Effector memory CD8-positive, alpha-beta T cell (primary cell): Measurements from ENCODE around the gene VPREB3.
A peak's percentile ranks its signal among the peaks of the same experiment; 100 is the strongest.

ENCODE experiments used
- ATAC-seq: fragments of 150-1000 bp; cut with Tn5 transposase; replicated peaks from 2 replicates; pipeline ENCODE4 v1.10.0; 2021; ENCODE audit warnings: mild to moderate bottlenecking, moderate library complexity
- DNase-seq, 3 experiments: peaks; one replicate each; pipeline ENCODE4 v3.0.0; 2021
- H3K27ac Mint-ChIP-seq, 2 donors: one replicate each; pipeline ENCODE4 v1.8.0; 2022; ENCODE audit warnings: mild to moderate bottlenecking in 2 of 2, mixed read lengths in 2 of 2, moderate library complexity in 2 of 2
- H3K27me3 Mint-ChIP-seq, 2 donors: one replicate each; pipeline ENCODE4 v1.8.0; 2022; ENCODE audit warnings: mixed read lengths in 2 of 2
- H3K36me3 Mint-ChIP-seq: one replicate; pipeline ENCODE4 v1.8.0; 2022; ENCODE audit warnings: mild to moderate bottlenecking, moderate library complexity, mixed read lengths; ENCODE audit not compliant: insufficient read depth
- H3K4me1 Mint-ChIP-seq, 2 donors: one replicate each; pipeline ENCODE4 v1.8.0; 2022; ENCODE audit warnings: low read depth in 2 of 2, mixed read lengths in 2 of 2
- H3K4me3 Mint-ChIP-seq, 2 donors: one replicate each; pipeline ENCODE4 v1.8.0; 2022; ENCODE audit warnings: mild to moderate bottlenecking in 2 of 2, mixed read lengths in 2 of 2, moderate library complexity in 2 of 2
- H3K9me3 Mint-ChIP-seq, 2 donors: one replicate each; pipeline ENCODE4 v1.8.0; 2022; ENCODE audit warnings: mixed read lengths in 2 of 2
- total RNA-seq, 9 experiments: gene quantifications; one replicate each; lab custom pipeline; 2026; lab: John Stamatoyannopoulos, UW

Gene VPREB3, protein sequence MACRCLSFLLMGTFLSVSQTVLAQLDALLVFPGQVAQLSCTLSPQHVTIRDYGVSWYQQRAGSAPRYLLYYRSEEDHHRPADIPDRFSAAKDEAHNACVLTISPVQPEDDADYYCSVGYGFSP
- 0 to 0.19 (median 0) reads per million in 9 experiments for total RNA-seq

GRCh38 chr22:23754220-23754919 is at the start of gene VPREB3:
Gene VPREB3, minus strand, starts transcription at chr22:23754425. Its CDS starts 62 bp downstream, at chr22:23754363.
- no peaks in the 10 kb centered on the region for H3K27me3 Mint-ChIP-seq
- no peaks in the 10 kb centered on the region for H3K9me3 Mint-ChIP-seq
- peaks cover 11% of the 10 kb centered on the region for H3K36me3 Mint-ChIP-seq
- no peak for ATAC-seq
- no peak for DNase-seq
- peak within 1 kb of the TSS in 1 of 2 donors; percentile 63 for H3K4me3 Mint-ChIP-seq
- peaks cover 13 to 17% of the 10 kb centered on the region in 2 donors for H3K4me1 Mint-ChIP-seq
- no peak within 1 kb of the TSS for H3K27ac Mint-ChIP-seq

- ATAC-seq: no peak
- peaks cover 65% of the 10 kb centered on the region for H3K36me3 Mint-ChIP-seq
- no peak for DNase-seq
- H3K4me1 Mint-ChIP-seq: peaks cover 3 to 8% of the 10 kb centered on the region in 2 donors
- H3K27me3 Mint-ChIP-seq: no peaks in the 10 kb centered on the region
- H3K9me3 Mint-ChIP-seq: no peaks in the 10 kb centered on the region
- peak overlapping the region in 1 of 2 donors; percentile 22 for H3K4me3 Mint-ChIP-seq
- peak overlapping the region in 1 of 2 donors; percentile 74 for H3K27ac Mint-ChIP-seq
These were observed 49.0 kb upstream of the VPREB3 start for GRCh38 chr22:23803001-23803819.

DNA sequence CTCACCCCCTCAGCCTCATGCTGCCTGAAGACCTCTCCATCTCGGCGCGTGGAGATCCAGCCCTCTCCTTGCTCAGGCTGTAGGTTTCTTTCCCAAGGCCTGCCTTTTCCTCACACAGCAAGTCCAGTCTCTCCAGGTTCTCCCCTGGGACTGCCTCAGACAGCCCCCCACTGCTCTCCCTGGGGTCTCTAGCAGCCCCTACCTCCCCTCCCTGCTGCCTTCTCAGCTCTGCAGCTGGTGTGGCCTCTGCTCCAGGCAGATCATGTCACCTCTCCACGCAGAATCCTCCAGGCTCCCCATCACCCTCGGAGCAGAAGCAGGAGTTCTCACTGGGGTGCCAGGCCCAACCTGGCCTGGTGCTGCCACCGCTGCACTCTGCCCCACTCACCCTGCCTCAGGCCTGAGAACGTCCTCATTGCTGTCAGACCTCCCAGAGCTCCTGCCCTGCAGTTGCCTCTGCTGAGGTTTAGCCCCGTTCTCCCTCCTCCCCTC is 47.7 kb upstream of the VPREB3 start:
- peak overlapping the region; percentile 30 to 70 for H3K27ac Mint-ChIP-seq
- H3K4me1 Mint-ChIP-seq: peaks cover 3 to 8% of the 10 kb centered on the region in 2 donors
- no peak for ATAC-seq
- no peak overlapping the region for H3K4me3 Mint-ChIP-seq
- no peak for DNase-seq
- peaks cover 61% of the 10 kb centered on the region for H3K36me3 Mint-ChIP-seq
- H3K9me3 Mint-ChIP-seq: no peaks in the 10 kb centered on the region
- H3K27me3 Mint-ChIP-seq: no peaks in the 10 kb centered on the region

GRCh38 chr22:23801238-23801821 is 47.1 kb upstream of the VPREB3 start:
- peak overlapping the region in 1 of 2 donors; percentile 30 for H3K27ac Mint-ChIP-seq
- peaks cover 4 to 8% of the 10 kb centered on the region in 2 donors for H3K4me1 Mint-ChIP-seq
- H3K36me3 Mint-ChIP-seq: peaks cover 61% of the 10 kb centered on the region
- DNase-seq: no peak
- H3K4me3 Mint-ChIP-seq: no peak overlapping the region
- H3K27me3 Mint-ChIP-seq: no peaks in the 10 kb centered on the region
- no peaks in the 10 kb centered on the region for H3K9me3 Mint-ChIP-seq
- no peak for ATAC-seq

GRCh38 chr22:23800297-23801237 is 46.3 kb upstream of the VPREB3 start:
- DNase-seq (no peak), ATAC-seq (no peak)
- no peaks in the 10 kb centered on the region for H3K27me3 Mint-ChIP-seq
- H3K9me3 Mint-ChIP-seq: no peaks in the 10 kb centered on the region
- H3K27ac Mint-ChIP-seq: peak overlapping the region in 1 of 2 donors; percentile 30
- no peak overlapping the region for H3K4me3 Mint-ChIP-seq
- peaks cover 60% of the 10 kb centered on the region for H3K36me3 Mint-ChIP-seq
- peaks cover 4 to 8% of the 10 kb centered on the region in 2 donors for H3K4me1 Mint-ChIP-seq

DNA sequence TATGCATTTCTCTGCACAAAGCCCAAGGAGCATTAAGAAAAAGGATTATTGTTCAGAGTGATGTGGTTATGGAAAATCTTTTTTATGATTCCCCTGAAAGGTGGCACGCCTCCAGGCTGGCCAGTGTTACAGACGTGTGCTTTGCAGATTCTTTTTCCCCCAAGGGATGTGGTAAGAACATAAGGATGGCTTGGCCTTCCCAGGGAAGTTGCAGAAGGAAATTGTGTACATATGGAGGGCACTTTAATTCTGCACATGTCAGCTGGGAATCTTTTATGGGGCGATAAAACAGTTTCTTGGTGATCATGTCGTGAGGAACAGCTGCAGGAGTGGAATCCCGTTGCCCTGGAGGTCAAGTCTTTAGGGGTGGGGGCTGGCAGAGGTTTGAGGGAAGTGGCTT is 42.2 kb upstream of the VPREB3 start:
- Mint-ChIP-seq H3K36me3 (peaks cover 72% of the 10 kb centered on the region), H3K27ac (no peak overlapping the region), H3K4me3 (no peak overlapping the region), H3K4me1 (peaks cover 1 to 13% of the 10 kb centered on the region in 2 donors), H3K27me3 (no peaks in the 10 kb centered on the region), H3K9me3 (no peaks in the 10 kb centered on the region)
- ATAC-seq: no peak
- no peak for DNase-seq

DNA sequence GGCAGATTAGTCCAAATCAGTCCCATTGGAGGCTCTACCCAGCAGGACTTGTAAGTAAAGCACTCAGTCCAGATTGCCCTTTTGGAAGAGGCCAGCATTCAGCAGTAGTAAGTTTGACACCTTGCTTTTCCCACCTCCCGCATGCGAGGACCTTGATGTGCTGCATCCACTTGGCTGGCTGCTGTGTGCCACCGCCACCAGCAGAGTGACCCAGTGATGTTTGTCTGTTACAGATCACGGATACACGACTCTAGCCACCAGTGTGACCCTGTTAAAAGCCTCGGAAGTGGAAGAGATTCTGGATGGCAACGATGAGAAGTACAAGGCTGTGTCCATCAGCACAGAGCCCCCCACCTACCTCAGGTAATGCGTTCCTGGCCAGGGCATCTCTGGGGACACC is 39.1 kb upstream of the VPREB3 start:
- Mint-ChIP-seq H3K9me3 (no peaks in the 10 kb centered on the region), H3K4me1 (peaks cover 9 to 22% of the 10 kb centered on the region in 2 donors), H3K4me3 (no peak overlapping the region), H3K36me3 (peaks cover 45% of the 10 kb centered on the region), H3K27me3 (no peaks in the 10 kb centered on the region), H3K27ac (no peak overlapping the region)
- DNase-seq: no peak
- no peak for ATAC-seq

- Mint-ChIP-seq H3K27ac (no peak overlapping the region), H3K4me3 (no peak overlapping the region), H3K36me3 (peaks cover 36% of the 10 kb centered on the region), H3K4me1 (peaks cover 9 to 22% of the 10 kb centered on the region in 2 donors), H3K9me3 (no peaks in the 10 kb centered on the region), H3K27me3 (no peaks in the 10 kb centered on the region)
- no peak for ATAC-seq
- DNase-seq: no peak
These were observed 37.8 kb upstream of the VPREB3 start for GRCh38 chr22:23791738-23792645.

DNA sequence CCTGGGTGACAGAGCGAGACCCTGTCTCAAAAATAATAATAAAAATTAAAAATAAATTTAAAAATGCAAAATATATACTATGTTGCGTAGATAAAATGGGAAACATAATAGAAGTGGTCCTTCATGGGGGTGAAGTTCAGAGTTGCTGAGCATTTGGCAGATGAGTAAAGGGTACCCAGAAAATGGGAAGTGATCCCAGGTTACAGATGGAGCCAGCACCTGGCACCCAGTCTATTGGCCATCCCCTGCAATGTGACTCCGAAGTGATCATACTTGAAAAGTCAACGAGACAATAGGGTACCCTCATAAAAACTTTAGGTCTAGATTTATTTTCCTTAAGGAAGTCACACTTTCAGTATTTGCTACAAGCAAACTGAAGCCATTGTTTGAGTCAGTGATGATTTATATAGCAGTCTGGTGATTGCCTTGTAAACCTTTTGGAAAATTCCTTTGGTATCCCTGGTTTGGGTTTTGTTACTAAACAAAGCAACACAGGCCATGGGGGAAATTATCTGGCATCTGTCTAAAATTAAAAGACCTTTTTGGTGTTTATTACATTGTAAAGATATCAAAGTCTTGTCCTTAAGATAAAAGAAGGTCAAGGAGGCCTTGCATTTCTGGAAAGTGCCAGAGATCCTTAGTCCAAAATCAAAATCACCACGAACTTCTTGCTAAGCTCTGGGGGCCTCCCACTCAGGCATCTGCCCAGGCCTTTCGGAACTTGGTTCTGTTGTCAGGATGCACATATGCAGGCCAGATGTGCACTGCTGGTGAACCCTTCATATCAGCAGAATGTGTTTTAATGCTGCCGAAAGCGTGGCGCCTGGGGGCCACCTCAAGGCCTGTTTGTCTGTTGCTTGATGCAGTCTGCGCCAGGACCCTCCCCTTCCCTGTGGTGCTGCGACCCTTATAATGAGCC is 36.9 kb upstream of the VPREB3 start:
- no peak for DNase-seq
- Mint-ChIP-seq H3K9me3 (no peaks in the 10 kb centered on the region), H3K27ac (no peak overlapping the region), H3K27me3 (no peaks in the 10 kb centered on the region), H3K4me3 (no peak overlapping the region), H3K4me1 (peaks cover 12 to 27% of the 10 kb centered on the region in 2 donors), H3K36me3 (peaks cover 27% of the 10 kb centered on the region)
- no peak for ATAC-seq

DNA sequence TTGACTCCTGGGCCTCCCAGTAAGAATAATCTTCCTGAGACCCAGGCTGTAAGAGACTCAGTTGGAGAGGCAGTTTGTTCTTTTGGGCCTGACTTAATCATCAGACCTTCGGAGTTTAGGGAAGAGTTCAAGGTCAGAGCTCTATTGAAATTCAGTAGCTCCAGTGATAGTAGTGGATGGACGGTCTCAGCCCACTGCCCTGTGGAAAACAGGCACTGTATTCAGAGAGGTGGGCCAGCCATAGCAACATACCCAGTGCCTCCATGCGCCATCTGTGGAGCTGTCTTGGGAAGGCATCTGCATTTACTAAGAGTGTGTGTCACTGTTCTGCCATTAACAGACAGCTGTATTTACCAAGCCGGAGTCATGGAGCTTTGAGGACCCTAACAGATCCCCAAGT is 35.4 kb upstream of the VPREB3 start:
- Mint-ChIP-seq H3K36me3 (peaks cover 15% of the 10 kb centered on the region), H3K27me3 (no peaks in the 10 kb centered on the region), H3K4me1 (peaks cover 12 to 27% of the 10 kb centered on the region in 2 donors), H3K9me3 (no peaks in the 10 kb centered on the region), H3K27ac (peak overlapping the region in 1 of 2 donors; percentile 42), H3K4me3 (no peak overlapping the region)
- ATAC-seq: no peak
- no peak for DNase-seq

GRCh38 chr22:23789121-23789520 is 34.9 kb upstream of the VPREB3 start:
- peak overlapping the region; percentile 81 to 85 for H3K4me3 Mint-ChIP-seq
- DNase-seq (no peak), ATAC-seq (no peak)
- peaks cover 13 to 27% of the 10 kb centered on the region in 2 donors for H3K4me1 Mint-ChIP-seq
- peak overlapping the region in 1 of 2 donors; percentile 66 for H3K27ac Mint-ChIP-seq
- no peaks in the 10 kb centered on the region for H3K27me3 Mint-ChIP-seq
- H3K9me3 Mint-ChIP-seq: no peaks in the 10 kb centered on the region
- peaks cover 10% of the 10 kb centered on the region for H3K36me3 Mint-ChIP-seq
